Measurements from ENCODE around the gene BMF. TPM values are rescaled to one million over a fixed set of nuclear protein-coding genes. Genes with fewer than 3 reads are reported as not detected.

The BMF gene
- total RNA-seq, 2 donors from 2014 or later = 4.3 to 16.1 TPM

- ATAC-seq (no peak), DNase-seq (no peak)
- H3K27me3 ChIP-seq = no peaks in the 10 kb centered on the region
- no peak overlapping the region for H3K27ac ChIP-seq
- intact Hi-C loops (cut with DNase I) = no loop called here
- WGBS, 2 donors = 95 to 96% methylated on average over 10 of the region's 10 CpGs
- no peaks in the 10 kb centered on the region for H3K36me3 ChIP-seq (replicated peaks in 1 of 2; ENCODE audit: insufficient read depth in 1 of 2, low read depth in 2 of 2)
- TF ChIP-seq CTCF (IDR thresholded peaks at IDR 0.05) (no peak), POLR2A (IDR thresholded peaks at IDR 0.05) (no peak)
- H3K4me1 ChIP-seq = peaks cover 15% of the 10 kb centered on the region
- no peaks in the 10 kb centered on the region for H3K9me3 ChIP-seq
- H3K4me3 ChIP-seq = no peak overlapping the region
These were observed 45.7 kb downstream of the BMF start for GRCh38 chr15:40062816-40063562.

GRCh38 chr15:40061212-40061901 lies 47.3 kb downstream of the BMF start:
- H3K36me3 ChIP-seq (replicated peaks in 1 of 2; ENCODE audit: insufficient read depth in 1 of 2, low read depth in 2 of 2) = no peaks in the 10 kb centered on the region
- H3K27me3 ChIP-seq = no peaks in the 10 kb centered on the region
- TF ChIP-seq CTCF (IDR thresholded peaks at IDR 0.05) (no peak), POLR2A (IDR thresholded peaks at IDR 0.05) (no peak)
- WGBS, 2 donors = 92 to 95% methylated on average over 15 of the region's 15 CpGs
- no peak overlapping the region for H3K4me3 ChIP-seq
- ATAC-seq (no peak), DNase-seq (no peak)
- H3K27ac ChIP-seq = no peak overlapping the region
- H3K9me3 ChIP-seq = no peaks in the 10 kb centered on the region
- H3K4me1 ChIP-seq = peaks cover 12% of the 10 kb centered on the region
- intact Hi-C loops (cut with DNase I) = no loop called here

GRCh38 chr15:40060236-40060961 lies 48.3 kb downstream of the BMF start:
- H3K27me3 ChIP-seq = no peaks in the 10 kb centered on the region
- DNase-seq (peak in 1 of 4 donors; percentile 0), ATAC-seq (no peak)
- no peak overlapping the region for H3K4me3 ChIP-seq
- no peaks in the 10 kb centered on the region for H3K9me3 ChIP-seq
- no peak overlapping the region for H3K27ac ChIP-seq
- H3K4me1 ChIP-seq = peaks cover 12% of the 10 kb centered on the region
- H3K36me3 ChIP-seq (replicated peaks in 1 of 2; ENCODE audit: insufficient read depth in 1 of 2, low read depth in 2 of 2) = no peaks in the 10 kb centered on the region
- intact Hi-C loops (cut with DNase I) = no loop called here
- WGBS, 2 donors = 84 to 90% methylated on average over 10 of the region's 10 CpGs
- TF ChIP-seq POLR2A (IDR thresholded peaks at IDR 0.05) (no peak), CTCF (IDR thresholded peaks at IDR 0.05) (no peak)

GRCh38 chr15:40059821-40060220 lies 48.9 kb downstream of the BMF start:
- no peak for ATAC-seq
- no peak for TF ChIP-seq POLR2A (IDR thresholded peaks at IDR 0.05)
- no peak for TF ChIP-seq CTCF (IDR thresholded peaks at IDR 0.05)
- H3K36me3 ChIP-seq (replicated peaks in 1 of 2; ENCODE audit: insufficient read depth in 1 of 2, low read depth in 2 of 2) = no peaks in the 10 kb centered on the region
- DNase-seq = peak in 1 of 4 donors; percentile 9
- H3K4me1 ChIP-seq = peaks cover 18% of the 10 kb centered on the region
- H3K4me3 ChIP-seq = no peak overlapping the region
- intact Hi-C loops (cut with DNase I) = no loop called here
- 86 to 95% methylated on average over 11 of the region's 11 CpGs for WGBS, 2 donors
- H3K27ac ChIP-seq = no peak overlapping the region
- H3K9me3 ChIP-seq = no peaks in the 10 kb centered on the region
- H3K27me3 ChIP-seq = no peaks in the 10 kb centered on the region

Data from body of pancreas (tissue), 4 donors.